HEK293 (cell line): Measurements from ENCODE around the gene CDCA4.

Source experiments
- GLI4 ChIP-seq: fragments of 450-650 bp; formaldehyde crosslinking; IDR thresholded peaks from 2 replicates; pipeline ENCODE4 v1.5.1; 2016; ENCODE audit warnings: missing biosample characterization, missing genetic modification characterization
- GLIS2 ChIP-seq: fragments of 450-650 bp; formaldehyde crosslinking; IDR thresholded peaks from 2 replicates; pipeline ENCODE4 v1.5.1; 2016; ENCODE audit warnings: missing biosample characterization, missing genetic modification characterization
- PATZ1 ChIP-seq: fragments of 450-650 bp; formaldehyde crosslinking; IDR thresholded peaks from 2 replicates; pipeline ENCODE4 v1.5.1; 2016; ENCODE audit warnings: missing biosample characterization, missing genetic modification characterization
- RBAK ChIP-seq: fragments of 450-650 bp; formaldehyde crosslinking; IDR thresholded peaks from 2 replicates; pipeline ENCODE4 v1.5.1; 2016; ENCODE audit warnings: missing biosample characterization, missing genetic modification characterization
- REST ChIP-seq: fragments of 450-650 bp; formaldehyde crosslinking; IDR thresholded peaks from 2 replicates; pipeline ENCODE4 v1.5.1; 2016; ENCODE audit warnings: missing biosample characterization, missing genetic modification characterization
- SP2 ChIP-seq: fragments of 450-650 bp; formaldehyde crosslinking; IDR thresholded peaks from 2 replicates; pipeline ENCODE4 v1.5.1; 2016; ENCODE audit warnings: missing biosample characterization, missing genetic modification characterization
- YY1 ChIP-seq: fragments of 450-650 bp; formaldehyde crosslinking; IDR thresholded peaks from 2 replicates; pipeline ENCODE4 v1.5.1; 2018; ENCODE audit warnings: missing biosample characterization, missing genetic modification characterization
- YY2 ChIP-seq: fragments of 450-650 bp; formaldehyde crosslinking; IDR thresholded peaks from 2 replicates; pipeline ENCODE4 v1.5.1; 2016; ENCODE audit warnings: missing biosample characterization, missing genetic modification characterization
- ZBTB1 ChIP-seq: fragments of 450-650 bp; formaldehyde crosslinking; IDR thresholded peaks from 2 replicates; pipeline ENCODE4 v1.5.1; 2016; ENCODE audit warnings: missing biosample characterization, missing genetic modification characterization
- ZBTB17 ChIP-seq: fragments of 450-650 bp; formaldehyde crosslinking; IDR thresholded peaks from 2 replicates; pipeline ENCODE4 v1.5.1; 2016; ENCODE audit warnings: missing biosample characterization, missing genetic modification characterization
- ZEB2 ChIP-seq: fragments of 450-650 bp; formaldehyde crosslinking; IDR thresholded peaks from 2 replicates; pipeline ENCODE4 v1.5.1; 2016; ENCODE audit warnings: missing biosample characterization, missing genetic modification characterization
- ZIC2 ChIP-seq: fragments of 450-650 bp; formaldehyde crosslinking; IDR thresholded peaks from 2 replicates; pipeline ENCODE4 v1.5.1; 2016; ENCODE audit warnings: missing biosample characterization, missing genetic modification characterization
- ZNF157 ChIP-seq: fragments of 450-650 bp; formaldehyde crosslinking; IDR thresholded peaks from 2 replicates; pipeline ENCODE4 v1.5.1; 2016; ENCODE audit warnings: missing biosample characterization, missing genetic modification characterization
- ZNF16 ChIP-seq: fragments of 450-650 bp; formaldehyde crosslinking; IDR thresholded peaks from 2 replicates; pipeline ENCODE4 v1.5.1; 2016; ENCODE audit warnings: low read depth, missing biosample characterization, missing genetic modification characterization
- ZNF174 ChIP-seq: fragments of 450-650 bp; formaldehyde crosslinking; IDR thresholded peaks from 2 replicates; pipeline ENCODE4 v1.5.0; 2017; ENCODE audit warnings: missing biosample characterization, mild to moderate bottlenecking, missing genetic modification characterization
- ZNF18 ChIP-seq: fragments of 450-650 bp; formaldehyde crosslinking; IDR thresholded peaks from 2 replicates; pipeline ENCODE4 v1.5.1; 2016; ENCODE audit warnings: missing biosample characterization, missing genetic modification characterization
- ZNF2 ChIP-seq: fragments of 450-650 bp; formaldehyde crosslinking; IDR thresholded peaks from 2 replicates; pipeline ENCODE4 v1.5.1; 2016; ENCODE audit warnings: missing biosample characterization, missing genetic modification characterization
- ZNF223 ChIP-seq: fragments of 450-650 bp; formaldehyde crosslinking; IDR thresholded peaks from 2 replicates; pipeline ENCODE4 v1.5.1; 2016; ENCODE audit warnings: missing biosample characterization, missing genetic modification characterization
- ZNF335 ChIP-seq: fragments of 450-650 bp; formaldehyde crosslinking; conservative IDR thresholded peaks from 2 replicates; pipeline ENCODE4 v1.5.1; 2016; ENCODE audit warnings: missing biosample characterization, missing genetic modification characterization
- ZNF48 ChIP-seq: fragments of 450-650 bp; formaldehyde crosslinking; IDR thresholded peaks from 2 replicates; pipeline ENCODE4 v1.5.1; 2016; ENCODE audit warnings: missing biosample characterization, missing genetic modification characterization
- ZNF510 ChIP-seq: fragments of 450-650 bp; formaldehyde crosslinking; IDR thresholded peaks from 2 replicates; pipeline ENCODE4 v1.5.1; 2018; ENCODE audit warnings: mild to moderate bottlenecking, missing genetic modification characterization, missing biosample characterization; ENCODE audit not compliant: insufficient replicate concordance
- ZNF529 ChIP-seq: fragments of 450-650 bp; formaldehyde crosslinking; IDR thresholded peaks from 2 replicates; pipeline ENCODE4 v1.5.1; 2017; ENCODE audit warnings: missing genetic modification characterization, missing biosample characterization; ENCODE audit not compliant: insufficient replicate concordance
- ZNF548 ChIP-seq: fragments of 450-650 bp; formaldehyde crosslinking; IDR thresholded peaks from 2 replicates; pipeline ENCODE4 v1.5.1; 2016; ENCODE audit warnings: missing biosample characterization, missing genetic modification characterization
- ZNF580 ChIP-seq: fragments of 450-650 bp; formaldehyde crosslinking; IDR thresholded peaks from 2 replicates; pipeline ENCODE4 v1.5.1; 2016; ENCODE audit warnings: missing biosample characterization, missing genetic modification characterization
- ZNF626 ChIP-seq: fragments of 450-650 bp; sonication (Bioruptor Pico); formaldehyde crosslinking; IDR thresholded peaks from 2 replicates; pipeline ENCODE4 v1.5.1; 2018; ENCODE audit warnings: missing biosample characterization, missing genetic modification characterization, inconsistent platforms
- ZNF629 ChIP-seq: fragments of 450-650 bp; formaldehyde crosslinking; IDR thresholded peaks from 2 replicates; pipeline ENCODE4 v1.5.1; 2017; ENCODE audit warnings: missing biosample characterization, missing genetic modification characterization
- ZNF670 ChIP-seq: fragments of 450-650 bp; formaldehyde crosslinking; IDR thresholded peaks from 2 replicates; pipeline ENCODE4 v1.5.1; 2016; ENCODE audit warnings: missing biosample characterization, missing genetic modification characterization, low read depth
- ZNF692 ChIP-seq: fragments of 450-650 bp; formaldehyde crosslinking; IDR thresholded peaks from 2 replicates; pipeline ENCODE4 v1.5.1; 2016; ENCODE audit warnings: missing biosample characterization, missing genetic modification characterization
- ZNF707 ChIP-seq: fragments of 450-650 bp; formaldehyde crosslinking; IDR thresholded peaks from 2 replicates; pipeline ENCODE4 v1.5.1; 2016; ENCODE audit warnings: missing biosample characterization, missing genetic modification characterization
- ZSCAN16 ChIP-seq: fragments of 450-650 bp; formaldehyde crosslinking; IDR thresholded peaks from 2 replicates; pipeline ENCODE4 v1.5.1; 2016; ENCODE audit warnings: missing biosample characterization, missing genetic modification characterization
- TF ChIP-seq, protein P1 (sequence below): fragments of 450-650 bp; formaldehyde crosslinking; IDR thresholded peaks from 2 replicates; pipeline ENCODE4 v1.5.0; 2017; ENCODE audit warnings: missing biosample characterization, missing genetic modification characterization, borderline replicate concordance

CDCA4 gene

DNA sequence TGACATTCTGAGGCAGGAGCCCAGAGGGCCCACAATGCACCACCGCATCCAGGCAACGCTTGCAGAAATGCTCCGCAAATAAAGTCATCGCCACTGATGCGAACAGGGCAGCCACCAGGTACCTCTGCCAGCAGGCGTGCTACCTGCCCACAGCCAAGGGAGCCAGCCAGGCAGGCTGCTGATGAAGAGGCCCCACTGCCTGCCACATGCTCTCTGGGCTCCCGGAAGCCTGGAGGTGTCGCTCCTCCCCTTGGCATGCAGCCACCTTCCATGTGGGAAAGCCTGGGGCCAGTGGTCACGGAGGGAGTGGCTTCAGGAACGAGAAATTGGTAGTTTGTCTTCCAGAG, 29.6 kb upstream of the CDCA4 start (continued):
- TF ChIP-seq PATZ1 (tag by site-specific recombination) = no peak
- TF ChIP-seq ZNF548 (tag by site-specific recombination) = no peak
- TF ChIP-seq ZNF223 = no peak
- TF ChIP-seq ZNF707 = no peak
- TF ChIP-seq ZNF157 = no peak
- TF ChIP-seq, protein P1, sequence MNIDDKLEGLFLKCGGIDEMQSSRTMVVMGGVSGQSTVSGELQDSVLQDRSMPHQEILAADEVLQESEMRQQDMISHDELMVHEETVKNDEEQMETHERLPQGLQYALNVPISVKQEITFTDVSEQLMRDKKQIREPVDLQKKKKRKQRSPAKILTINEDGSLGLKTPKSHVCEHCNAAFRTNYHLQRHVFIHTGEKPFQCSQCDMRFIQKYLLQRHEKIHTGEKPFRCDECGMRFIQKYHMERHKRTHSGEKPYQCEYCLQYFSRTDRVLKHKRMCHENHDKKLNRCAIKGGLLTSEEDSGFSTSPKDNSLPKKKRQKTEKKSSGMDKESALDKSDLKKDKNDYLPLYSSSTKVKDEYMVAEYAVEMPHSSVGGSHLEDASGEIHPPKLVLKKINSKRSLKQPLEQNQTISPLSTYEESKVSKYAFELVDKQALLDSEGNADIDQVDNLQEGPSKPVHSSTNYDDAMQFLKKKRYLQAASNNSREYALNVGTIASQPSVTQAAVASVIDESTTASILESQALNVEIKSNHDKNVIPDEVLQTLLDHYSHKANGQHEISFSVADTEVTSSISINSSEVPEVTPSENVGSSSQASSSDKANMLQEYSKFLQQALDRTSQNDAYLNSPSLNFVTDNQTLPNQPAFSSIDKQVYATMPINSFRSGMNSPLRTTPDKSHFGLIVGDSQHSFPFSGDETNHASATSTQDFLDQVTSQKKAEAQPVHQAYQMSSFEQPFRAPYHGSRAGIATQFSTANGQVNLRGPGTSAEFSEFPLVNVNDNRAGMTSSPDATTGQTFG = no peak
- no peak for TF ChIP-seq ZNF629 (tag by site-specific recombination)
- TF ChIP-seq ZNF692 (tag by site-specific recombination) = peak; percentile 67
- TF ChIP-seq ZBTB1 (tag by site-specific recombination) = no peak
- TF ChIP-seq ZNF16 (tag by site-specific recombination) = no peak
- TF ChIP-seq GLI4 (tag by site-specific recombination) = no peak
- no peak for TF ChIP-seq ZNF48 (tag by site-specific recombination)
- TF ChIP-seq ZNF510 (tag by site-specific recombination) = no peak
- TF ChIP-seq ZNF626 = no peak
- TF ChIP-seq ZNF670 (tag by site-specific recombination) = no peak
- no peak for TF ChIP-seq YY2 (tag by site-specific recombination)
- TF ChIP-seq ZNF529 (tag by site-specific recombination) = no peak
- TF ChIP-seq ZNF580 (tag by site-specific recombination) = no peak
- TF ChIP-seq ZNF335 (tag by site-specific recombination) = peak; percentile 71
- TF ChIP-seq ZEB2 (tag by site-specific recombination) = no peak
- no peak for TF ChIP-seq RBAK (tag by site-specific recombination)
- no peak for TF ChIP-seq SP2 (tag by site-specific recombination)
- no peak for TF ChIP-seq ZNF174 (tag by site-specific recombination)
- TF ChIP-seq ZIC2 (tag by site-specific recombination) = no peak
- peak; percentile 92 for TF ChIP-seq ZBTB17 (tag by site-specific recombination)
- no peak for TF ChIP-seq ZNF2
- TF ChIP-seq ZSCAN16 (tag by site-specific recombination) = no peak
- no peak for TF ChIP-seq ZNF18
- TF ChIP-seq GLIS2 (tag by site-specific recombination) = 0 out of 2 replicates have a peak, but pooled peaks have one; percentile 35
- no peak for TF ChIP-seq REST
- no peak for TF ChIP-seq YY1 (tag by site-specific recombination)
